Myometrial cell (primary cell): ENCODE measurements around the gene ZNF846. TPM values are rescaled to one million over a fixed set of nuclear protein-coding genes. Genes with fewer than 3 reads are reported as not detected.

Experiments
- total RNA-seq: library from RNA; depleted of rRNA; stranded (reverse); fragments of >200 nt; gene quantifications from 2 replicates; pipeline ENCODE4 v1.2.3, GENCODE V29; 2015

ZNF846 gene
- 0.58 and 12.1 TPM in 2 replicates for total RNA-seq

GRCh38 chr19:9768175-9769112 is at the start of gene ZNF846:
TSS of gene ZNF846 (minus strand) at chr19:9768738. CDS start at chr19:9764950, 3,788 bp downstream.

Other genes starting within 250 kb of the ZNF846 start
- gene ZNF426, start 230.1 kb downstream of the ZNF846 start, total RNA-seq, result 9.2 and 9.7 TPM in 2 replicates
- gene ZNF121, start 184.2 kb downstream of the ZNF846 start, total RNA-seq, result 13.8 and 17.4 TPM in 2 replicates
- 12.2 and 13.0 TPM in 2 replicates for gene ZNF561, start 147.5 kb downstream of the ZNF846 start, total RNA-seq
- gene ZNF562, start 93.6 kb downstream of the ZNF846 start, total RNA-seq, result 7.2 and 14.7 TPM in 2 replicates
- gene FBXL12, start 50.3 kb upstream of the ZNF846 start, total RNA-seq, result 26.2 and 27.7 TPM in 2 replicates
- gene UBL5, start 59.2 kb upstream of the ZNF846 start, total RNA-seq, result 682 and 785 TPM in 2 replicates
- 158 and 163 TPM in 2 replicates for gene PIN1, start 66.6 kb upstream of the ZNF846 start, total RNA-seq
- gene OLFM2, start 167.8 kb upstream of the ZNF846 start, total RNA-seq, result not detected in 2 replicates
- 0.29 and 0.53 TPM in 2 replicates for gene COL5A3, start 241.8 kb upstream of the ZNF846 start, total RNA-seq
- not detected in 2 replicates for gene RDH8, start 244.7 kb upstream of the ZNF846 start, total RNA-seq